MCF 10A (cell line): ENCODE measurements around the gene HDAC7. TPM values are rescaled to one million over a fixed set of nuclear protein-coding genes. Genes with fewer than 3 reads are reported as not detected.

Experiments used
- BruUV-seq: library from RNA; stranded (reverse); fragments of 400-500 nt; replicated peaks from 2 replicates; lab custom pipeline; 2021; lab: Mats Ljungman, UMichigan
- CTCF ChIA-PET: fragments of 300-600 bp; sonication (Branson Sonifier 250); formaldehyde crosslinking; extraction: SDS; loops from one replicate; lab custom pipeline; 2021; ENCODE audit warnings: antibody characterized with exemption, inconsistent platforms; lab: Yijun Ruan, JAX
- POLR2A ChIA-PET: fragments of 300-600, 350-650 bp; sonication (Branson Sonifier 250); formaldehyde crosslinking; extraction: SDS; loops from one replicate; lab custom pipeline; 2020; ENCODE audit warnings: antibody characterized with exemption, inconsistent platforms; lab: Yijun Ruan, JAX
- DNase-seq: peaks from one replicate; pipeline ENCODE4 v3.0.0-alpha.2; 2018; ENCODE audit not compliant: unreplicated experiment
- H3K27ac Mint-ChIP-seq: one replicate; pipeline ENCODE4 v1.8.0; 2022; ENCODE audit warnings: mild to moderate bottlenecking, low read depth, mixed read lengths; ENCODE audit not compliant: unreplicated experiment
- H3K27me3 Mint-ChIP-seq: one replicate; pipeline ENCODE4 v1.8.0; 2022; ENCODE audit warnings: mixed read lengths; ENCODE audit not compliant: insufficient read depth, unreplicated experiment
- H3K36me3 Mint-ChIP-seq: one replicate; pipeline ENCODE4 v1.8.0; 2022; ENCODE audit warnings: mild to moderate bottlenecking, moderate library complexity, mixed read lengths; ENCODE audit not compliant: insufficient read depth, unreplicated experiment
- H3K4me1 Mint-ChIP-seq: one replicate; pipeline ENCODE4 v1.8.0; 2022; ENCODE audit warnings: mixed read lengths; ENCODE audit not compliant: insufficient read depth, unreplicated experiment
- H3K4me3 Mint-ChIP-seq: one replicate; pipeline ENCODE4 v1.8.0; 2022; ENCODE audit warnings: mild to moderate bottlenecking, moderate library complexity, mixed read lengths; ENCODE audit not compliant: unreplicated experiment
- H3K9me3 Mint-ChIP-seq: one replicate; pipeline ENCODE4 v1.8.0; 2022; ENCODE audit warnings: mixed read lengths; ENCODE audit not compliant: unreplicated experiment
- intact Hi-C: fragments of 100-400 bp; cut with micrococcal nuclease; formaldehyde crosslinking; loops from 2 replicates; pipeline ENCODE4 v1.14.1; 2022
- total RNA-seq: library from RNA; stranded (reverse); gene quantifications from 2 replicates; pipeline ENCODE4 v1.2.3, GENCODE V29; 2022
- TF ChIP-seq, protein P1 (sequence below): fragments of 200-600 bp; IDR thresholded peaks from one replicate; pipeline ENCODE4 v1.8.0; 2022; ENCODE audit warnings: antibody characterized with exemption, mild to moderate bottlenecking; ENCODE audit not compliant: unreplicated experiment

HDAC7 gene
- total RNA-seq, 1 experiment from 2014 or later, result 80.1 TPM

DNA sequence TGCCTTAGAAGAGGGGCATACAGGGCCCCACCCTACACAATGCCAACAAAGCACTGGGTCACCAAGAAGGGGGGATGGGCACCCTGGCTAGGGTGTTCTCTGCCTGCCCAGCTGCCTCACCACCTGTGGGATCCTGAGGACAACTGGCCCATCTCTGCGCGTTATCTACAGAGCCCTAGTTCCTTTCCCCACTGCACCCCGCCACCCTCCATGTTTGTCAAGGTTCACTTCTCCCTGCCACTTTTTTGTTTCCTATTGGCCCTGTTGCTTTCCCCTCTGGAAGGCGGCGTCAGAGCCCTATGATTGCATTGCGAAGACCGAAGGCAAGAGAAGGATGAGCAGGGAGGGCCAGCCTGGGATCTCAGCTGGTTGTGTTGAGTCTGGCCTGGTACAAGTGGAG is 45.0 kb downstream of the HDAC7 start:
- Mint-ChIP-seq H3K4me1 (peaks cover 18% of the 10 kb centered on the region), H3K4me3 (peak overlapping the region; percentile 74), H3K9me3 (no peaks in the 10 kb centered on the region), H3K27me3 (no peaks in the 10 kb centered on the region), H3K36me3 (no peaks in the 10 kb centered on the region), H3K27ac (no peak overlapping the region)
- ChIA-PET CTCF (interaction anchor here (0.6 to 38.2 kb wide), 7 partner anchors 8 to 1829 kb away, joined by 3 to 843 read pairs (median 6); no protein-coding TSS in a partner anchor), POLR2A (interaction anchor here (0.6 to 3.8 kb wide), 2 partner anchors 31 to 66 kb away, joined by 3 to 25 read pairs; no protein-coding TSS in a partner anchor)
- no TSS peak for BruUV-seq
- TF ChIP-seq, protein P1, sequence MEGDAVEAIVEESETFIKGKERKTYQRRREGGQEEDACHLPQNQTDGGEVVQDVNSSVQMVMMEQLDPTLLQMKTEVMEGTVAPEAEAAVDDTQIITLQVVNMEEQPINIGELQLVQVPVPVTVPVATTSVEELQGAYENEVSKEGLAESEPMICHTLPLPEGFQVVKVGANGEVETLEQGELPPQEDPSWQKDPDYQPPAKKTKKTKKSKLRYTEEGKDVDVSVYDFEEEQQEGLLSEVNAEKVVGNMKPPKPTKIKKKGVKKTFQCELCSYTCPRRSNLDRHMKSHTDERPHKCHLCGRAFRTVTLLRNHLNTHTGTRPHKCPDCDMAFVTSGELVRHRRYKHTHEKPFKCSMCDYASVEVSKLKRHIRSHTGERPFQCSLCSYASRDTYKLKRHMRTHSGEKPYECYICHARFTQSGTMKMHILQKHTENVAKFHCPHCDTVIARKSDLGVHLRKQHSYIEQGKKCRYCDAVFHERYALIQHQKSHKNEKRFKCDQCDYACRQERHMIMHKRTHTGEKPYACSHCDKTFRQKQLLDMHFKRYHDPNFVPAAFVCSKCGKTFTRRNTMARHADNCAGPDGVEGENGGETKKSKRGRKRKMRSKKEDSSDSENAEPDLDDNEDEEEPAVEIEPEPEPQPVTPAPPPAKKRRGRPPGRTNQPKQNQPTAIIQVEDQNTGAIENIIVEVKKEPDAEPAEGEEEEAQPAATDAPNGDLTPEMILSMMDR, result no peak
- intact Hi-C loops, result loop anchor here (5.0 kb wide), 2 partner anchors 43 to 122 kb away; partner anchors contain the start of gene HDAC7
- DNase-seq, result no peak

DNA sequence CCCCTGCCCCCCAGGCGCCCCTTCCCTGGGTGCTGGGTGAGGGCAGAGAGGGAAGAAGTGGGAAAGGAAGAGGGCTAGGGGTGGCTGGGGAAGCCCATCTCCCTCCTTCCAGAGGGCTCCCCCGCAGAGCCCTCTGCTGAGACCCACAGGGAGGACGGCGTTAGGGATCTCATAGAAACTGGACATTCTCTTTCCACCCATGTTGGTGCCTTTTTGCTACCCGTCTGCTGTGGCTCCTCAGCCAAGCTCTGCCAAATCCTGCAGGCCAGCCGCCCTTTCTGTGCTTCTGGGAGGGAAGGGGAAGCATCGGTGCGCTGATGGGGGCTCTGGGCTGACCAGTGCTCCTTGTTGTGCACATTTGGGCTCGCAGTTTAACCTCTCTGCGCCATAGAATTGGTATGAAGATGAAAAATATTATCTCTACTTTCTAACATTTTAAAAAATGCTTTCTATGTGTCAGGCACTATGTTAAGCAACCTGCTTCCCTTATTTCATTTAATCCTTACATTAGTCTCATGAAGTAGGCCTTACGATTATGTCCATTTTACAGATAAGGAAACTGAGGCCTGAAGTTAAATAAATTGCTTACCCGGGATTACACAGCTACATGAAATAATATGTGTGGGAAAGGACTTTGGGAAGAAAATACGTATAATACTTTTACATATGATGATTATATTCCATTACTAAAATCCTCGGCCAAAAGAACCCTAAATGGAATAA is 45.7 kb downstream of the HDAC7 start:
- peak overlapping the region; percentile 74 for H3K4me3 Mint-ChIP-seq
- DNase-seq, result no peak

GRCh38 chr12:47773062-47773857 is 46.4 kb downstream of the HDAC7 start, which contains the start of gene SLC48A1:
Gene SLC48A1, plus strand, starts transcription at chr12:47773238. Its CDS starts 67 bp downstream, at chr12:47773305.
- DNase-seq, result peak; percentile 61
- H3K27me3 Mint-ChIP-seq, result no peaks in the 10 kb centered on the region
- H3K9me3 Mint-ChIP-seq, result no peaks in the 10 kb centered on the region
- TF ChIP-seq, protein P1, result no peak
- no TSS peak for BruUV-seq
- no peaks in the 10 kb centered on the region for H3K36me3 Mint-ChIP-seq
- H3K4me1 Mint-ChIP-seq, result peaks cover 18% of the 10 kb centered on the region
- H3K4me3 Mint-ChIP-seq, result peak within 1 kb of the TSS; percentile 74
- H3K27ac Mint-ChIP-seq, result peak within 1 kb of the TSS; percentile 59
- ChIA-PET POLR2A (interaction anchor here (1.0 to 2.7 kb wide), 7 partner anchors 15 to 66 kb away, joined by 3 to 19 read pairs (median 5); no protein-coding TSS in a partner anchor), CTCF (interaction anchor here (0.6 to 38.2 kb wide), 10 partner anchors 9 to 261 kb away, joined by 3 to 843 read pairs (median 3); partner anchors contain the start of gene RAPGEF3)
- intact Hi-C loops, result no loop called here

More for the DNA sequence above, 45.7 kb downstream of the HDAC7 start:
- Mint-ChIP-seq H3K27ac (no peak overlapping the region), H3K9me3 (no peaks in the 10 kb centered on the region), H3K4me1 (peaks cover 18% of the 10 kb centered on the region), H3K36me3 (no peaks in the 10 kb centered on the region), H3K27me3 (no peaks in the 10 kb centered on the region)
- POLR2A ChIA-PET, result interaction anchor here (0.6 to 3.8 kb wide), 5 partner anchors 22 to 67 kb away, joined by 3 to 25 read pairs (median 13); no protein-coding TSS in a partner anchor
- TF ChIP-seq, protein P1, result no peak
- BruUV-seq, result TSS peak; percentile 46
- intact Hi-C loops, result no loop called here
- CTCF ChIA-PET, result interaction anchor here (0.6 to 38.2 kb wide), 7 partner anchors 8 to 1828 kb away, joined by 3 to 843 read pairs (median 3); no protein-coding TSS in a partner anchor
